ENCODE measurements around the gene ST7.
"Not testable (repeated sequence)": the region's sequence is repeated elsewhere in the genome, so short reads cannot be mapped to it uniquely, and the experiment has no call there.

Gene ST7

GRCh38 chr7:117227091-117227490 is 273.8 kb downstream of the ST7 start:
- DNase-seq (ENCODE audit: low read depth): no peak

- no peak for DNase-seq (ENCODE audit: low read depth)
These were observed 276.0 kb downstream of the ST7 start for GRCh38 chr7:117229350-117229749.

DNA sequence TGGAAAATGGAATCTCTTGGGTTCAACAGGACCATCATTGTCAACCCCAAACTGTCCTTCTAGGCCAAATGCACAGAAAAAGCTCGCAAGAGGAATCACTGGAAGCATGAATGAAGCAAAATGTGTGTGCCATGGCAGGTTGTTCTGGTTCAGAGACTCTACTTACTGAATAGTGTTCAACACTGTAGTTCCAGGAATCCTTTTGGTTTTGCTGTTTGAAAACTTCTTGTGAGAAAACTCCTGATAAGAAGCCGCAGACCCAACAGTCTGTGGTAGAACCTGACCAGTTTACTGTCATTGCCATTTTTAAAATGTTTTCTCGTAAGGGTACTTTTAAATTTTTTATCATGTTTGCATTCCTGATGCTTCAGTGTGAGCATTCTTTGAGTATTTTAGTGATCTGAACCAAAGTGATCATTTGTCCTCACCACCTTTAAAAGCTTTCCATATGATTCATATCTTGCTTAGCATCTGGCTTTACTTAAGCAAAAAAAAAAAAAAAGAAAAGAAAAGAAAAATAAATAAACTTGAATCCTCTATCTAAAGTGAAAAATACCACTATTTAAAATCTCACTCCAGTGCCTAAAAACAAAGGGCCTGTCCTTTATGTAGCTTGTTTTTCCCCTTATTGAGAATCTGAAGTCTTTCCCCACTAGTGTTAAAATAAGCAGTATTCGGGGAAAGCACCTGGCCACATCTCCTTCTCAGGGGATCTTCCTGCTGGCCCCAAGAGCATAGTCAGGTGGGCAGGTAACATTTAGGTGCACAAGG is 277.2 kb downstream of the ST7 start:
- DNase-seq (ENCODE audit: low read depth): no peak

DNA sequence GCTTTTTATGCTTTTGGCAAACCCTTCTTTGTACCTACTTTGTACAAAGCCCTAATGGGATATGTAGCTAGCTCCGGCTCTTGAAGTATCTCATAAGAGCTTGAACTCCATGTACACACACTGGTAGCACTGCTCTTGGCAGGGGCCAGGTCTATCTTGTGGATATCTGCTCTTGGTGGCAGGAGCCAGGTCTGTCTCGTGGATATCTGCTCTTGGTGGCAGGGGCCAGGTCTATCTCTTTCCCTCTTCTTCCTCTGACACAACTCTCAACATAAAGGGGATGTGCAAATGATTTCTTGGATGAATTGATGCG is 277.7 kb downstream of the ST7 start:
- no peak for DNase-seq (ENCODE audit: low read depth)

DNA sequence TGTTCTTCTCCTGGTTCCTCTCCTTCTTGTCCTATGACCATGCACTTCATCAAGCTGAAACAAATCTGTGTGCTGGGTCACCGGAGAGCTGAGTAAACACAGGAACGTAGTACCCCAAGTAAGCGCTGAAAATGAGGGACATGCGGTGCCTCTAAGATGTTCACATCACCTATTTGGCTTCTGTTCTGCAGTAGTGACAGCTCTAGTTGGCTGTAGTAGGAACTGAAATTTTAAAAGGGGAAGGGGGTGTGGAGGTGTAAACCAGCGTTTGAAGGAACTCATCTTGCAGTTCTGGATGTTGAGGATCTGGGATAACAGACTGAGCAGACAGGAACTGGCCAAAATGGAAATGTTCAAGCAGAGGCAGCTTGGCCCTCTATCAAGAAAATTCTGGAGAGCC is 284.3 kb downstream of the ST7 start:
- DNase-seq (ENCODE audit: low read depth): no peak

DNA sequence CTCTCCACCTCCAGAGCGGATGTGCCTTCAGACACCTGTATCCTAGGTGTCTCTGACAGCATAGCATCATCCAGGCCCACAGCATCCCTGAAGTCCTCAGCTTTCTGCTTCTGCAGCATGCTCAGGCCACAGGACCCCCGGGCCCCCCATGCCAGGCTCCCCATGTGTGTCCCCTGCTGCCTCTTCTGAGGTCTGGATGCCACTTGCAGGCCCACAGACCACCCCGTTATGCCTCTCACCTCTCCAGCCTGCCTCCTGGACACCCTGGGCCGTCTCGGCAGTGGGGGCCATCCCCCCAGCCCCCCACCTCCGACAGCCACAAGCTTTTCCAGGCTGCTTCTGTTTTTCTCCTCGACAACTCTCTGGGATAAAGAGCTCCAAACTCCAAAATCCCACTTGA is 285.2 kb downstream of the ST7 start:
- no peak for DNase-seq (ENCODE audit: low read depth)

DNA sequence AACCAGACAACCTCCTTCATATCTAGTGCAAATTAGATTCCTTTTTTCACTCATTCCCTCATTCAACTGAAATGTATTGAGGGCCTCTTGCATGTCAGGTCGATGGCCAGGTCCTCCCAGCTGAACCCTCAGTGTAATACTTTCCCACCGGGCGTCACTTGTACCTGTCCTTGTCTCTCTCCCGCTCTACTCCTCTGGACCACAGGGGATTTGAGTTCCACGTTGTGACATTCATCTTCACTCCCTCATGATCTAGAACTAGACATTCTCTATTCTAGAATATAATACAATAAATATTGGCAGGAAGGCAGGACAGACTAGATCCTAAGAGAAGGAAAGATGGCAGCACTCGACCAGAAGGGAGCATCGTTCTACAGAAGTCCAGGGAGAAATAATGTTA is 285.6 kb downstream of the ST7 start:
- DNase-seq (ENCODE audit: low read depth): no peak

DNA sequence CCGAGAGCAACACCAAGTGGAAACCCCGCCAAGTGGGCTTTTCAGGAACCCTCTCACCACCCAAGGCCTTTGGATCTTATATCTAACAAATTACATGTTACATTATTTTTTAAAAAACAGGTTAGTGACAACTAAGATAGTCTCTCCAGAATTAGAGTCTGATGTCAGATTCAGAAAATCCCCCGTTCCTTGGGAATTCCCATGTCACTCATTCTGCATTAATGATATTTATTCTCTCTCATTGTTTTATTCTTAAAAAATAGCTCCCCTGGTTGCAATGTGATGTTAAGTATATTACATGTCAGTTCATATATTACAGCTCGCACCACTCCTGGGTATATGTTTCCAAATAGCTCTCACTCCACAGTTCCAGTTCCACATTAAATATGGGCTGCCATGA is 287.8 kb downstream of the ST7 start:
- DNase-seq (ENCODE audit: low read depth): no peak

DNA sequence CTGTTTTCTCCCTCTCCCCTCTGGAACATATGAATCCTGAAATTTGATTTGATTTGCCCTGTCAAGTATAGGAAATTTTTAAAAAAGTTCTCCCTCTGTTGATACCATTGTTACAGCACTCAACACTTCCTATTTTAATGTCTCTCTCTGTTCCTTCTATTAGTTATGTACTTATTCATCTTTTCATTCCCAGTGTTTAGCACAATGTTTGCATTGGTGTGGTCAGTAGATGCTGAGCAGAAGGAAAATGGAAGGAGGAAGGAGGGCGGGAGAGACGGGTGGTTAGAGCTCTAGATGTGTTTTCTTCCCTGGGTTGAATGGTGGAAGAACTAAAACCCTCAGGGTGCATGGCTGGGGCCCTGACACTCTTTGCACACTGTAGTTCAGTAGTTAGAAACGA is 290.1 kb downstream of the ST7 start:
- no peak for DNase-seq (ENCODE audit: low read depth)

DNA sequence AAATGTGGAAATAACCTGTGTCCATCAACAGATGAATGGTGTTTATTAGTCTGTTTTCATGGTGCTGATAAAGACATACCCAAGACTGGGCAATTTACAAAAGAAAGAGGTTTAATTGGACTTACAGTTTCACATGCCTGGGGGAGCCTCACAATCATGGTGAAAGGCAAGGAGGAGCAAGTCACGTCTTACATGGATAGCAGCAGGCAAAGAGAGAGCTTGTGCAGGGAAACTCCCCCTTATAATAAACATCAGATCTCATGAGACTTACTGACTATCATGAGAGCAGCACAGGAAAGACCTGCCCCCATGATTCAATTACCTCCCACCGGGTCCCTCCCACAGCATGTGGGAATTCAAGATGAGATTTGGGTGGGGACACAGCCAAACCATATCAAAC is 292.4 kb downstream of the ST7 start:
- not testable (repeated sequence) for DNase-seq (ENCODE audit: low read depth)

DNA sequence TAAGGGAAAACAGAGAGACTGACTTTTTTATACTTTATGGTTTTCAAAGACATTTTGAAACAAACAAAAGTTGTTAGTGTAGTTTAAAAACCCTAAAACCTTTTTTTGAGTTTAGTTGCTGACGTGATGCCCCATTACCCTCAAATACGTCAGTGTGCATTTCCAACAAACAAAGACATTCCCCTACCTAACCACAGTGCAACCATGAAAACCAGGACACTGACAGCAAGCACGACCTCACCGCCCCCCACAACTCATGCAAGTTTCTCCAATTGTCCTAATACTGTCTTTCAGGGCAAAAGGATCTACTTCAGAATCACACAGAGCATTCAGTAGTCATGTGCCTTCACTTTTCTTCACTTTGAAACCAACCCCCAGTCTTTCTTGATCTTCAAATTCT is 294.5 kb downstream of the ST7 start:
- DNase-seq (ENCODE audit: low read depth): no peak

DNA sequence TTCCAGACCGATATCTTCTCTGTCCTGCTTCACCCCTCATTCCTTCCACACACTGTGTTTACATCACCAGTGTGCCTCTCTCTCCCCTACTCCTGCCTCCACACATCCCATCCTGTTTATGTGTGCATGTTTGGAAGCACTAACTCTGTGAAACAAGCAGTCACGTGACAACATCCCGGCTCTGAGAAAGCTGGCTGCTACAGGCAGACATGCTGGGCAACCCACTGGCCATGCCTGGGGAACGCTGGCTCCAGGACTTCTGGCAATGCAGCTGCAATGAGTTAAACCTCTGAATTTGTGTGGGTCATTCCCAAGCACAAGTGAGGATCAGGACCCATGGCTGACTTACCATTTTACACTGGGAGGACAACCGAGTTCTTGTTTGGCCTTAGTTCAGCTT is 295.5 kb downstream of the ST7 start:
- no peak for DNase-seq (ENCODE audit: low read depth)

- no peak for DNase-seq (ENCODE audit: low read depth)
These were observed 296.4 kb downstream of the ST7 start for GRCh38 chr7:117249696-117250095.

DNA sequence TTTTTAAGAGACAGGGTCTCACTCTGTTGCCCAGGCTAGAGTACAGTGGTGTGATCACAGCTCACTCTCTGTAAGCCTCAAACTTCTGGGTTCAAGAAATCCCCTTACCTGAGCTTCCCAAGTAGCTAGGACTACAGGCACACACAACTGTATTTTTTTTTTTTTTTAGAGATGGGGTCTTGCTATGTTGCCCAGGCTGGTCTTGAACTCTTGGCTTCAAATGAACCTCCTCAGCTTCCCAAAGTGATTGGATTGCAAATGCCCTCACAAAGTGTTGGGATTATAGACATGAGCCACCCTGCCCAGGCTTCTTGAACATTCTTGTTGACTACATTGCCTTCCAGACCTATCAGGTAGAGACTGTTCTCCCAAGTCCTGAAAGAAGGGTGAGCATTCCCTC is 296.9 kb downstream of the ST7 start:
- DNase-seq (ENCODE audit: low read depth): no peak

- DNase-seq (ENCODE audit: low read depth): no peak
These were observed 297.5 kb downstream of the ST7 start for GRCh38 chr7:117250801-117251200.

DNA sequence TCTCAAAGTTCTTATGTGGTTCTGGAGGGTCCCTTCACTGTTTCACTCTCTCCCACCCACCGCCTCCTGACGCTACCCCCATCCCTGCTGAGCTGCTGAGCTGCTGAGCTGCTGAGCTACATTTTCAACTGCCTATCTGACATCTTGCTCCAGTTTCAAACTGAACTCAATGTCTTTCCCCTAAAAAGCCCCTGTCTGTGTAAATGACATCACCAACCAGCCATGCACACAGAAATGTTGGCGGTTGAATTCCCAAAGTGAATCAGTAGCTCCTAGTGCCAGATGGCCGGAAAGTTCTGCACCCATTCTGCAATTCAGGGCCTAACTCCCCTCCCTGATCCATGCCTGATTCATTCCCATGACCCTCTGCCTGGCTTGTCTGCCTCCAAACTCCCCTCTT is 298.4 kb downstream of the ST7 start:
- DNase-seq (ENCODE audit: low read depth): no peak

- DNase-seq (ENCODE audit: low read depth): no peak
These were observed 306.3 kb downstream of the ST7 start for GRCh38 chr7:117259615-117260014.

- DNase-seq (ENCODE audit: low read depth): no peak
These were observed 309.2 kb downstream of the ST7 start for GRCh38 chr7:117262546-117262945.

DNA sequence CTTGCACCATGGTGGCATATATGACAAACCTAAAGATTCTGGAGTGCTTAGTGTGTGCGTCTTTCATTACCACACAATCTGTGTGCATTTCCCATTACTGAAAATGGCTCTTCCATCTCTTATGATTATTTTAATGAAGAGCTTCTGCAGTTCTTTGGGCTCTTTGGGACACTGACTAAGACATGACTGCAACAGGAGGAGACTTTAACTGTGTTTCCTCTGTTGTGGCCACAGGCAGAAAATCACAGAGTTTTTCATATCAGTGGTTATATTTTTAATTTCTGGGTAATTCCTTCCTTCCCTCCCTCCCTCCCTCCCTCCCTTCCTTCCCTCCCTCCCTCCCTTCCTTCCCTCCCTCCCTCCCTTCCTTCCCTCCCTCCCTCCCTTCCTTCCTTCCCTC is 311.4 kb downstream of the ST7 start:
- DNase-seq (ENCODE audit: low read depth): no peak

- no peak for DNase-seq (ENCODE audit: low read depth)
These were observed 316.1 kb downstream of the ST7 start for GRCh38 chr7:117269417-117269816.

GRCh38 chr7:117269886-117270285 is 316.6 kb downstream of the ST7 start:
- no peak for DNase-seq (ENCODE audit: low read depth)

DNA sequence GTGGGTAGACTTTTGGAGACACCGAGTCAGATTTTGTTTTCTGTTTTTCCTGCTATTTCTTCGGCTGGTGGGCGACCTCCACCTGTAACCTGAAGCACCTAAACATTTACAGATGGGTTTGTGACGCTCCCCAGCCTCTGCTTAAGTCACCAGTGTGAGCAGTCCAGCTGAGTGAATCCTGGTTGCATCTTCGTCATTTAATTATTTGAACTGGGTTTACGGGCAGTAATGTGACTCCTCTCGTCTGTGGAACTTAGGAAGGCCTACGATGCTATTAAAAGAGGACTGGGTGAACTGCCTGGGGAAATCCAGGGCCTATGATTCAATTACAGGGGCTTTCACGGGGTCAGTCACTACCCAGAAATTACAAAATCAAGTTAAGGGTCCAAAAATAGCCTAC is 317.1 kb downstream of the ST7 start:
- no peak for DNase-seq (ENCODE audit: low read depth)

DNA sequence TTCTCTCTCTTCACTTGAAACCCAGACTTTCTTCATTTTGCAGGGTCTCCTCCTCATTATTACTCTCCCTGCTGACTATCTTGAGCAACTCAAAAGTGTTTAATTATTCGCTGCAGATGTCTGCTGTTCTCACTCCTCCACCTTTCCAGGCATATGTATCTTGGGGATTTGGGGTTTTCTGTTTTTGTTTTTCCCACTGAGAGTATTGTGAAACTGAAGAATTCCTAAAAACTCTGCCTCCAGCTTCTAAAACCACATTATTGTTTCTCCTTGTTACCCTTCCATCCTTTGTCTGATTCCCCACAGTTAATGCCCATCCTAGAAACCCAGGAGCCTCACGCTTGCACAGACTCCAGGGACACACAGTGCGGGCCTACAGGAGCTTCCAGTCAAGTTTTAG is 318.3 kb downstream of the ST7 start:
- no peak for DNase-seq (ENCODE audit: low read depth)

- DNase-seq (ENCODE audit: low read depth): no peak
These were observed 318.9 kb downstream of the ST7 start for GRCh38 chr7:117272017-117272759.
